Adrenal gland (tissue), 12 donors: ENCODE results near the gene DLGAP1. TPM values are rescaled to one million over a fixed set of nuclear protein-coding genes. Genes with fewer than 3 reads are reported as not detected.
"Not testable (repeated sequence)": the region's sequence is repeated elsewhere in the genome, so short reads cannot be mapped to it uniquely, and the experiment has no call there.

Experiments used
- DNase-seq, 7 donors: peaks; one replicate each; pipeline ENCODE4 v3.0.0-alpha.2; 2019 to 2020
- H3K27ac ChIP-seq, 5 donors: fragments of 200-600 bp; sonication (generic) in 4 of 5; 1 replicate in 3 of 5; 2 replicates in 2 of 5; pipeline versions ENCODE4 v1.5.1 to v1.8.0; 2016 to 2020; ENCODE audit warnings: mild to moderate bottlenecking in 1 of 5
- H3K27me3 ChIP-seq: fragments of 200-600 bp; 2 replicates; pipeline ENCODE4 v1.8.0; 2021
- H3K36me3 ChIP-seq, 2 donors: fragments of 200-600 bp; replicated peaks in 1 of 2; 1 replicate in 1 of 2; 2 replicates in 1 of 2; pipeline versions ENCODE4 v1.5.1 to v1.8.0; 2018 to 2022
- H3K4me1 ChIP-seq, 2 donors: fragments of 200-600 bp; replicated peaks in 1 of 2; 1 replicate in 1 of 2; 2 replicates in 1 of 2; pipeline versions ENCODE4 v1.5.1 to v1.8.0; 2018 to 2021
- H3K4me3 ChIP-seq, 4 donors: fragments of 200-600 bp; sonication (generic) in 3 of 4; one replicate each; pipeline ENCODE4 v1.5.1; 2016 to 2018
- H3K9me3 ChIP-seq, 3 donors: fragments of 200-600 bp; sonication (generic) in 1 of 3; replicated peaks in 1 of 3; 1 replicate in 2 of 3; 2 replicates in 1 of 3; pipeline versions ENCODE4 v1.5.1 to v1.8.0; 2016 to 2021
- CTCF ChIP-seq, 6 experiments: fragments of 450-650 bp in 4 of 6; fragments of 200-600 bp in 2 of 6; sonication (generic) in 1 of 6; IDR thresholded peaks; 1 replicate in 5 of 6; 2 replicates in 1 of 6; pipeline versions ENCODE4 v1.5.1 to v1.8.0; 2016 to 2021; ENCODE audit warnings: antibody characterized with exemption in 6 of 6, mild to moderate bottlenecking in 2 of 6, moderate library complexity in 1 of 6
- POLR2A ChIP-seq, 2 donors: fragments of 450-650 bp; IDR thresholded peaks; one replicate each; pipeline ENCODE4 v1.6.1; 2017; ENCODE audit warnings: antibody characterized with exemption in 2 of 2, mild to moderate bottlenecking in 2 of 2, moderate library complexity in 1 of 2
- WGBS, 4 donors: extraction: QIAGEN DNeasy Blood & Tissue Kit in 2 of 4; methylation state at CpG; one replicate each; pipeline versions ENCODE4 v1.1.5 to v1.1.7; 2013 to 2017; 5-methylcytosine and 5-hydroxymethylcytosine counted together
- intact Hi-C, 2 donors: fragments of 100-400 bp; cut with DNase I; formaldehyde crosslinking; loops; one replicate each; pipeline versions ENCODE4 v1.14.1 to v1.15.0; 2022 to 2023
- polyA plus RNA-seq, 3 donors: library from polyadenylated mRNA; stranded (reverse); fragments of 200-250 nt in 2 of 3; fragments of 350-450 nt in 1 of 3; fragmentation: Illumina TruSeq in 1 of 3; extraction: RNeasy Lipid Tissue Mini Kit (QIAGEN cat#74804) in 1 of 3; gene quantifications; one replicate each; pipeline ENCODE4 v1.2.3, GENCODE V29; 2013 to 2014
- total RNA-seq, 9 donors: library from RNA; depleted of rRNA in 4 of 9; stranded (reverse); fragments of >200 nt in 4 of 9; fragments of 120-200 nt in 1 of 9; fragmentation: NEBNext Ultra II Directional in 1 of 9; extraction: Animal tissue kit (Norgen Biotek cat#: 25700) in 1 of 9; gene quantifications; one replicate each; pipeline versions ENCODE4 v1.1.0 to v1.2.4, GENCODE V29; 2013 to 2023
- donor health status: healthy with polysubstance abuse.
- donor health status: Bipolar disorder and iron deficiency.
- donor health status: DM: yes; HTN: yes; CAD: no.
- donor health status: DM: no; HTN: no; CAD: no.
- donor health status: DM: no; HTN: no; CAD: no.
- donor health status: DM: yes; HTN: yes; CAD: no.

The DLGAP1 gene
- total and polyA plus RNA-seq, 12 donors: 1.7 to 30.9 (median 12.9) TPM

GRCh38 chr18:3583873-3584247 lies 871.2 kb downstream of the DLGAP1 start:
- 40 to 62% (median 56%) methylated on average over 7 of the region's 7 CpGs for WGBS, 4 donors
- H3K4me3 ChIP-seq: no peak overlapping the region
- no peaks in the 10 kb centered on the region for H3K36me3 ChIP-seq
- no peaks in the 10 kb centered on the region for H3K9me3 ChIP-seq
- peak overlapping the region in 1 of 5 donors; percentile 15 for H3K27ac ChIP-seq
- no peaks in the 10 kb centered on the region for H3K27me3 ChIP-seq
- no peak for TF ChIP-seq POLR2A (IDR thresholded peaks at IDR 0.05)
- no peak for TF ChIP-seq CTCF (IDR thresholded peaks at IDR 0.05)
- peaks cover 3 to 17% of the 10 kb centered on the region in 2 donors for H3K4me1 ChIP-seq
- intact Hi-C loops: loop anchor here (5.0 to 10.0 kb wide), 2 partner anchors 82 to 289 kb away; no protein-coding TSS in a partner anchor
- DNase-seq: no peak

- H3K4me3 ChIP-seq, H3K9me3 ChIP-seq, H3K27me3 ChIP-seq, H3K36me3 ChIP-seq, DNase-seq: not testable (repeated sequence)
- H3K27ac ChIP-seq: peak overlapping the region in 1 of 5 donors; percentile 15
- WGBS, 4 donors: 71 to 80% (median 75%) methylated on average over 5 to 7 of the region's 7 CpGs
- H3K4me1 ChIP-seq: peaks cover 3 to 17% of the 10 kb centered on the region in 2 donors
- intact Hi-C loops: loop anchor here (5.0 to 10.0 kb wide), 2 partner anchors 81 to 288 kb away; no protein-coding TSS in a partner anchor
These were observed 871.8 kb downstream of the DLGAP1 start for GRCh38 chr18:3583106-3583872.

GRCh38 chr18:3581890-3582289 lies 873.2 kb downstream of the DLGAP1 start:
- Histone ChIP-seq H3K36me3 (no peaks in the 10 kb centered on the region), H3K4me3 (no peak overlapping the region), H3K4me1 (peaks cover 3 to 17% of the 10 kb centered on the region in 2 donors), H3K27me3 (no peaks in the 10 kb centered on the region), H3K27ac (no peak overlapping the region), H3K9me3 (no peaks in the 10 kb centered on the region)
- DNase-seq: no peak
- intact Hi-C loops: loop anchor here (5.0 to 10.0 kb wide), 2 partner anchors 80 to 287 kb away; no protein-coding TSS in a partner anchor
- WGBS, 4 donors: 92 to 95% (median 93%) methylated on average over 10 to 13 of the region's 13 CpGs
- no peak for TF ChIP-seq POLR2A (IDR thresholded peaks at IDR 0.05)
- no peak for TF ChIP-seq CTCF (IDR thresholded peaks at IDR 0.05)

- not testable (repeated sequence) for DNase-seq, H3K4me3 ChIP-seq, H3K27ac ChIP-seq, H3K9me3 ChIP-seq, H3K36me3 ChIP-seq, H3K27me3 ChIP-seq
- WGBS, 4 donors: 90 to 95% (median 94%) methylated on average over 2 to 22 of the region's 22 CpGs
- intact Hi-C loops: loop anchor here (5.0 to 10.0 kb wide), 2 partner anchors 78 to 286 kb away; no protein-coding TSS in a partner anchor
- peaks cover 3 to 10% of the 10 kb centered on the region in 2 donors for H3K4me1 ChIP-seq
These were observed 874.5 kb downstream of the DLGAP1 start for GRCh38 chr18:3580523-3581025.

- intact Hi-C loops: loop anchor here (5.0 to 10.0 kb wide), 2 partner anchors 77 to 285 kb away; no protein-coding TSS in a partner anchor
These were observed 875.4 kb downstream of the DLGAP1 start for GRCh38 chr18:3579701-3580100.

More at GRCh38 chr18:3579701-3580100, 875.4 kb downstream of the DLGAP1 start:
- Histone ChIP-seq H3K9me3 (no peaks in the 10 kb centered on the region), H3K27ac (no peak overlapping the region), H3K36me3 (no peaks in the 10 kb centered on the region), H3K27me3 (no peaks in the 10 kb centered on the region), H3K4me3 (no peak overlapping the region), H3K4me1 (peaks cover 3 to 7% of the 10 kb centered on the region in 2 donors)
- no peak for TF ChIP-seq CTCF (IDR thresholded peaks at IDR 0.05)
- TF ChIP-seq POLR2A (IDR thresholded peaks at IDR 0.05): no peak
- WGBS, 4 donors: 76 to 89% (median 79%) methylated on average over 4 of the region's 4 CpGs
- DNase-seq: no peak
